A549 (cell line): ENCODE measurements around the gene UNC45A.

Source experiments
- CBX2 ChIP-seq: fragments of 200-600 bp; sonication (generic); IDR thresholded peaks from 2 replicates; pipeline ENCODE4 v1.6.1; 2016; ENCODE audit warnings: low read depth, mild to moderate bottlenecking, borderline replicate concordance
- FOSB ChIP-seq: fragments of 250-450 bp; sonication (Bioruptor Pico); IDR thresholded peaks from 2 replicates; pipeline ENCODE4 v1.5.0; 2020; ENCODE audit warnings: mild to moderate bottlenecking, moderate library complexity
- FOSL2 ChIP-seq, 2 experiments: fragments of 450-650 bp in 1 of 2; fragments of >200 bp in 1 of 2; sonication (Bioruptor Twin) in 1 of 2; formaldehyde crosslinking; IDR thresholded peaks; 2 replicates each; pipeline versions ENCODE4 v1.5.0 to v1.6.1; 2016 to 2020; ENCODE audit warnings: mild to moderate bottlenecking in 1 of 2, moderate library complexity in 1 of 2
- KDM5A ChIP-seq: fragments of 200-600 bp; sonication (generic); IDR thresholded peaks from 2 replicates; pipeline ENCODE4 v1.6.1; 2016; ENCODE audit warnings: antibody characterized with exemption, mild to moderate bottlenecking
- POLR2A ChIP-seq: IDR thresholded peaks from 2 replicates; pipeline ENCODE4 v1.6.1; 2012; ENCODE audit warnings: mild to moderate bottlenecking, low read length
- RAD21 ChIP-seq, 2 experiments: fragments of >200 bp in 1 of 2; sonication (Bioruptor Twin) in 1 of 2; formaldehyde crosslinking in 1 of 2; IDR thresholded peaks in 1 of 2; conservative IDR thresholded peaks in 1 of 2; 2 replicates in 1 of 2; 3 replicates in 1 of 2; pipeline ENCODE4 v1.6.1; 2012 to 2018; ENCODE audit warnings: inconsistent platforms in 1 of 2
- SMC3 ChIP-seq: fragments of >200 bp; sonication (Bioruptor Twin); formaldehyde crosslinking; IDR thresholded peaks from 3 replicates; pipeline ENCODE4 v1.6.1; 2018; ENCODE audit warnings: inconsistent platforms
- ZFP36 ChIP-seq: fragments of 450-650 bp; IDR thresholded peaks from 2 replicates; pipeline ENCODE4 v1.6.1; 2014; ENCODE audit warnings: borderline replicate concordance; ENCODE audit not compliant: partially characterized antibody
- TF ChIP-seq, protein P1 (sequence below): fragments of >200 bp; sonication (Bioruptor Twin); formaldehyde crosslinking; IDR thresholded peaks from 3 replicates; pipeline ENCODE4 v1.5.1; 2016

- TF ChIP-seq POLR2A (no peak), FOSL2 (IDR thresholded peaks at IDR 0.05) (no peak), FOSL2 (CRISPR knock-in tag; IDR thresholded peaks at IDR 0.05) (no peak), RAD21 (conservative IDR thresholded peaks at IDR 0.05 in 1 of 2, IDR thresholded peaks at IDR 0.05 in 1 of 2) (no peak), ZFP36 (no peak), SMC3 (no peak), CBX2 (no peak), KDM5A (no peak), FOSB (CRISPR knock-in tag) (no peak)
- TF ChIP-seq, protein P1, sequence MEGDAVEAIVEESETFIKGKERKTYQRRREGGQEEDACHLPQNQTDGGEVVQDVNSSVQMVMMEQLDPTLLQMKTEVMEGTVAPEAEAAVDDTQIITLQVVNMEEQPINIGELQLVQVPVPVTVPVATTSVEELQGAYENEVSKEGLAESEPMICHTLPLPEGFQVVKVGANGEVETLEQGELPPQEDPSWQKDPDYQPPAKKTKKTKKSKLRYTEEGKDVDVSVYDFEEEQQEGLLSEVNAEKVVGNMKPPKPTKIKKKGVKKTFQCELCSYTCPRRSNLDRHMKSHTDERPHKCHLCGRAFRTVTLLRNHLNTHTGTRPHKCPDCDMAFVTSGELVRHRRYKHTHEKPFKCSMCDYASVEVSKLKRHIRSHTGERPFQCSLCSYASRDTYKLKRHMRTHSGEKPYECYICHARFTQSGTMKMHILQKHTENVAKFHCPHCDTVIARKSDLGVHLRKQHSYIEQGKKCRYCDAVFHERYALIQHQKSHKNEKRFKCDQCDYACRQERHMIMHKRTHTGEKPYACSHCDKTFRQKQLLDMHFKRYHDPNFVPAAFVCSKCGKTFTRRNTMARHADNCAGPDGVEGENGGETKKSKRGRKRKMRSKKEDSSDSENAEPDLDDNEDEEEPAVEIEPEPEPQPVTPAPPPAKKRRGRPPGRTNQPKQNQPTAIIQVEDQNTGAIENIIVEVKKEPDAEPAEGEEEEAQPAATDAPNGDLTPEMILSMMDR, result no peak
These were observed 11.5 kb downstream of the UNC45A start for GRCh38 chr15:90946538-90946937.
